ENCODE measurements around the gene PTCSC3.

The PTCSC3 gene

GRCh38 chr14:36226164-36226563, 49.6 kb upstream of the PTCSC3 start (continued):
- TF ChIP-seq RARB (CRISPR knock-in tag; IDR thresholded peaks at IDR 0.05) = no peak
- no peak for TF ChIP-seq ZFP30 (CRISPR knock-in tag; IDR thresholded peaks at IDR 0.05)
- TF ChIP-seq ZNF70 (CRISPR knock-in tag; IDR thresholded peaks at IDR 0.05) = no peak

- TF ChIP-seq ARNTL (CRISPR knock-in tag; IDR thresholded peaks at IDR 0.05; ENCODE audit: borderline replicate concordance, low read depth) (no peak), ESRRG (CRISPR knock-in tag; IDR thresholded peaks at IDR 0.05) (no peak), GLIS3 (CRISPR knock-in tag; IDR thresholded peaks at IDR 0.05) (no peak), TSHZ2 (CRISPR knock-in tag; IDR thresholded peaks at IDR 0.05) (no peak), POU6F1 (CRISPR knock-in tag; IDR thresholded peaks at IDR 0.05; ENCODE audit: borderline replicate concordance, low read depth) (no peak), TOX (CRISPR knock-in tag; IDR thresholded peaks at IDR 0.05; ENCODE audit: borderline replicate concordance) (no peak), OSR1 (CRISPR knock-in tag; IDR thresholded peaks at IDR 0.05) (no peak), ZNF8 (CRISPR knock-in tag; IDR thresholded peaks at IDR 0.05) (no peak), ZNF565 (CRISPR knock-in tag; conservative IDR thresholded peaks at IDR 0.05; ENCODE audit: low read depth) (no peak), CREB5 (CRISPR knock-in tag; IDR thresholded peaks at IDR 0.05; ENCODE audit: low read depth) (no peak), BACH2 (CRISPR knock-in tag; IDR thresholded peaks at IDR 0.05; ENCODE audit: borderline replicate concordance) (no peak), PATZ1 (CRISPR knock-in tag; IDR thresholded peaks at IDR 0.05; ENCODE audit: borderline replicate concordance) (no peak), ZC3H10 (CRISPR knock-in tag; IDR thresholded peaks at IDR 0.05) (no peak)
- ATAC-seq = no peak
Observed at GRCh38 chr14:36224176-36224575, 47.7 kb upstream of the PTCSC3 start.

GRCh38 chr14:36223558-36223957, 47.0 kb upstream of the PTCSC3 start:
- ATAC-seq = no peak
- no peak for TF ChIP-seq RARB (CRISPR knock-in tag; IDR thresholded peaks at IDR 0.05)
- no peak for TF ChIP-seq TCF4 (CRISPR knock-in tag; IDR thresholded peaks at IDR 0.05; ENCODE audit: borderline replicate concordance)
- no peak for TF ChIP-seq ZNF8 (CRISPR knock-in tag; IDR thresholded peaks at IDR 0.05)
- no peak for TF ChIP-seq BACH2 (CRISPR knock-in tag; IDR thresholded peaks at IDR 0.05; ENCODE audit: borderline replicate concordance)
- no peak for TF ChIP-seq GLIS3 (CRISPR knock-in tag; IDR thresholded peaks at IDR 0.05)
- no peak for TF ChIP-seq PATZ1 (CRISPR knock-in tag; IDR thresholded peaks at IDR 0.05; ENCODE audit: borderline replicate concordance)
- TF ChIP-seq POU6F1 (CRISPR knock-in tag; IDR thresholded peaks at IDR 0.05; ENCODE audit: borderline replicate concordance, low read depth) = no peak
- TF ChIP-seq ISL1 (CRISPR knock-in tag; IDR thresholded peaks at IDR 0.05) = no peak
- TF ChIP-seq TOX (CRISPR knock-in tag; IDR thresholded peaks at IDR 0.05; ENCODE audit: borderline replicate concordance) = no peak
- no peak for TF ChIP-seq ARNTL (CRISPR knock-in tag; IDR thresholded peaks at IDR 0.05; ENCODE audit: borderline replicate concordance, low read depth)
- no peak for TF ChIP-seq ZFP30 (CRISPR knock-in tag; IDR thresholded peaks at IDR 0.05)
- TF ChIP-seq PPARA (CRISPR knock-in tag; IDR thresholded peaks at IDR 0.05; ENCODE audit: borderline replicate concordance) = no peak
- no peak for TF ChIP-seq CREB5 (CRISPR knock-in tag; IDR thresholded peaks at IDR 0.05; ENCODE audit: low read depth)
- TF ChIP-seq CSDC2 (CRISPR knock-in tag; IDR thresholded peaks at IDR 0.05) = no peak
- no peak for TF ChIP-seq TSHZ2 (CRISPR knock-in tag; IDR thresholded peaks at IDR 0.05)
